ENCODE results near the gene GRN. TPM values are rescaled to one million over a fixed set of nuclear protein-coding genes. Genes with fewer than 3 reads are reported as not detected.

Gene GRN
- 100 to 1,000 TPM; 294 to 451 (median 340) TPM for total RNA-seq

DNA sequence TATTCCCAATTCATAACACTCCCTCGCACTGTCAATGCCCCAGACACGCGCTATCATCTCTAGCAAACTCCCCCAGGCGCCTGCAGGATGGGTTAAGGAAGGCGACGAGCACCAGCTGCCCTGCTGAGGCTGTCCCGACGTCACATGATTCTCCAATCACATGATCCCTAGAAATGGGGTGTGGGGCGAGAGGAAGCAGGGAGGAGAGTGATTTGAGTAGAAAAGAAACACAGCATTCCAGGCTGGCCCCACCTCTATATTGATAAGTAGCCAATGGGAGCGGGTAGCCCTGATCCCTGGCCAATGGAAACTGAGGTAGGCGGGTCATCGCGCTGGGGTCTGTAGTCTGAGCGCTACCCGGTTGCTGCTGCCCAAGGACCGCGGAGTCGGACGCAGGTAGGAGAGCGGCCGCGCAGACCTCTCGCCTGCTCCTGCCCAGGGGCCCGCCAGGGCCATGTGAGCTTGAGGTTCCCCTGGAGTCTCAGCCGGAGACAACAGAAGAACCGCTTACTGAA is at the start of gene GRN:
TSS of gene GRN (plus strand) at position 364 of the 515 bp plus-strand sequence. CDS start 3,863 bp downstream, outside the sequence.
- Histone ChIP-seq H3K27ac (peak within 1 kb of the TSS; percentile 89), H3K27me3 (no peaks in the 10 kb centered on the region), H3K4me1 (peaks cover 63% of the 10 kb centered on the region), H3K36me3 (peaks cover 12% of the 10 kb centered on the region), H3K9me3 (no peaks in the 10 kb centered on the region), H3K4me3 (peak within 1 kb of the TSS; percentile 85)
- WGBS, result 1% methylated on average over 16 of the region's 26 CpGs
- DNase-seq (ENCODE audit: low spot score in 2 of 2), result peak; percentile 97
- TF ChIP-seq POLR2A (IDR thresholded peaks at IDR 0.05) (peak in 1 of 2 donors; percentile 65), POLR2AphosphoS5 (IDR thresholded peaks at IDR 0.05) (peak in 2 of 3 donors; percentile 16 to 81), EP300 (IDR thresholded peaks at IDR 0.05) (no peak)

DNA sequence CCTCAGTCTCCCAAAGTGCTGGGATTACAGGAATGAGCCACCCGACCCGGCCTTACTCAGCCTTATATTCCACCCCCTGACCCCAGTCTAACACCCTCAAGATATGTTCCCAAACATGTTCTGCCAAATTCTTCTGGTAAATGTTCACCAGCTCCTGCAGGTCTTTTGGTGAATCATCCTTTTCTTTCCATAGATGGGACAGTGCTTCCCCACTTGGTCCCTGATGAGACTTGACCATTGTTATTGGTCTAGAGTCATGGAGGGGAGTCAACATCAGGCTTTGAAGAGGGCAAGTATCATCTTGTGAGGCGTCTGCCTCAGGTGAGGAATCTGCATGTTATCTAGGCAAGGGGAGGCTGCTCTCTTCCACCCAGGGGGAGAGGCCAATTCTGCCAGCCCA is 47.1 kb upstream of the GRN start:
- no peaks in the 10 kb centered on the region for H3K9me3 ChIP-seq
- TF ChIP-seq POLR2A (IDR thresholded peaks at IDR 0.05), result no peak
- TF ChIP-seq, protein P1, sequence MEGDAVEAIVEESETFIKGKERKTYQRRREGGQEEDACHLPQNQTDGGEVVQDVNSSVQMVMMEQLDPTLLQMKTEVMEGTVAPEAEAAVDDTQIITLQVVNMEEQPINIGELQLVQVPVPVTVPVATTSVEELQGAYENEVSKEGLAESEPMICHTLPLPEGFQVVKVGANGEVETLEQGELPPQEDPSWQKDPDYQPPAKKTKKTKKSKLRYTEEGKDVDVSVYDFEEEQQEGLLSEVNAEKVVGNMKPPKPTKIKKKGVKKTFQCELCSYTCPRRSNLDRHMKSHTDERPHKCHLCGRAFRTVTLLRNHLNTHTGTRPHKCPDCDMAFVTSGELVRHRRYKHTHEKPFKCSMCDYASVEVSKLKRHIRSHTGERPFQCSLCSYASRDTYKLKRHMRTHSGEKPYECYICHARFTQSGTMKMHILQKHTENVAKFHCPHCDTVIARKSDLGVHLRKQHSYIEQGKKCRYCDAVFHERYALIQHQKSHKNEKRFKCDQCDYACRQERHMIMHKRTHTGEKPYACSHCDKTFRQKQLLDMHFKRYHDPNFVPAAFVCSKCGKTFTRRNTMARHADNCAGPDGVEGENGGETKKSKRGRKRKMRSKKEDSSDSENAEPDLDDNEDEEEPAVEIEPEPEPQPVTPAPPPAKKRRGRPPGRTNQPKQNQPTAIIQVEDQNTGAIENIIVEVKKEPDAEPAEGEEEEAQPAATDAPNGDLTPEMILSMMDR (IDR thresholded peaks at IDR 0.05), result no peak
- no peak for TF ChIP-seq POLR2AphosphoS5 (IDR thresholded peaks at IDR 0.05)
- no peak for TF ChIP-seq EP300 (IDR thresholded peaks at IDR 0.05)
- 73% methylated on average over 3 of the region's 3 CpGs for whole genome bisulfite sequencing
- H3K36me3 ChIP-seq, result no peaks in the 10 kb centered on the region
- DNase-seq (ENCODE audit: low spot score in 2 of 2), result no peak
- no peaks in the 10 kb centered on the region for H3K27me3 ChIP-seq
- H3K4me1 ChIP-seq, result no peaks in the 10 kb centered on the region
- no peak overlapping the region for H3K27ac ChIP-seq
- no peak overlapping the region for H3K4me3 ChIP-seq

DNA sequence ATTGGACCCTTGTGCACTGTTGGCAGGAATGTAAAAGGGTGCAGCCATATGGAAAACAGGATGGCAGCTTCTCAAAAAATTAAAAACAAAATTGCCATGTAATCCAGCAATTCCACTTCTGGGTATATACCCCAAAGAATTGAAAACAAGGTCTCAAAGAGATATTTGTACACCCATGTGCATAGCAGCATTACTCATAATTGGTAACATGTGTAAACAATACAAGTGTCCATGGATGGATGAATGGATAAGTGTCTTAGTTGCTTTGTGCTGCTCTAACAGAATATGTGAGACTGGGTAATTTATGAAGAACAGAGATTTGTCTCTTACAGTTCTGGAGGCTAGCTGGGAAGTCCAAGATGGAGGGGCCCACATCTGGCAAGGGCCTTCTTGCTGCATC is 40.5 kb upstream of the GRN start:
- no peak for DNase-seq (ENCODE audit: low spot score in 2 of 2)
- Histone ChIP-seq H3K4me3 (no peak overlapping the region), H3K27ac (no peak overlapping the region), H3K4me1 (peaks cover 24% of the 10 kb centered on the region), H3K36me3 (no peaks in the 10 kb centered on the region), H3K27me3 (peaks cover 3% of the 10 kb centered on the region), H3K9me3 (no peaks in the 10 kb centered on the region)
- TF ChIP-seq POLR2AphosphoS5 (IDR thresholded peaks at IDR 0.05) (no peak), POLR2A (IDR thresholded peaks at IDR 0.05) (no peak), EP300 (IDR thresholded peaks at IDR 0.05) (no peak)
- TF ChIP-seq, protein P1 (IDR thresholded peaks at IDR 0.05), result no peak

DNA sequence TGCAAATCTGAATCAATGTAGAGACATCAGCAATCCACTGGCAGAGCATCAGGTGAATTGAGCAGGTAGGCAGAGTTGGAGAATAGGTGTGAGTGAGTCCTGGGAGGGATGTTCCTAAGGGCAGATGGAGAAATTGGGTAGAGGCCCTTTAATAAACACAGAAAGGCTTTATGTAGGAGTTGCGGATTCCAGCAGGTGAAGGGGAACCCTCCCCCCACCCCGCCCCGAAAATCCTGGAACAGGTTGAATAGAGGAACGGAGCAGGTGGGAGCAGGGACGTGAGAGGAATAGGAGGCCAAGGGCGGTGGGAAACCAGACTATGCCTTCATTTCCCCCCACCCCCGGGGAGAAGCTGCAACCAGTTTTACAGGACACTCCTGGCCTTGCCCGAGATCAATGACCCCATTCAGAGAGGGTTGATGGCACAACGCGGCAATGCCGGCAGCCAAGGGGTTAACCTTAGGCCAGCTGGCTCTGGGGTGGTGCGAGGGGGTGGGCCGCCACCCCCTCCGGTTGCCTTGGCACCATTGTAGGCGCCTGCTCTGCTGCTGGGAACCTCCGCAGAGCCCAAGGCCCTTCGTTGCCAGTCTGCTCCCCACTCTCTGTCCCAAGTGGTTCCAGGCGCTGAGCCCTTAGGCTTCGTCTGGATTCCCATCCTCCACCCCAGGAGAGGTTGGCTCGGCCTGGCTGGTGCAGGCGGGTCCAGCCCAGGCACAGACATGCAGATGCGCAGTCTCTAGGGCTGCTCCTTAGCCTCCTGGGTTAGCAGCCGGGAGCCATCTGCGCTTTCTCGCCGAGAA is 37.5 kb upstream of the GRN start:
- DNase-seq (ENCODE audit: low spot score in 2 of 2), result no peak
- Histone ChIP-seq H3K4me1 (peaks cover 26% of the 10 kb centered on the region), H3K4me3 (peak overlapping the region; percentile 53), H3K27me3 (peaks cover 8% of the 10 kb centered on the region), H3K9me3 (no peaks in the 10 kb centered on the region), H3K27ac (peak overlapping the region; percentile 20), H3K36me3 (no peaks in the 10 kb centered on the region)
- no peak for TF ChIP-seq EP300 (IDR thresholded peaks at IDR 0.05)
- no peak for TF ChIP-seq POLR2AphosphoS5 (IDR thresholded peaks at IDR 0.05)
- TF ChIP-seq, protein P1 (IDR thresholded peaks at IDR 0.05), result no peak
- no peak for TF ChIP-seq POLR2A (IDR thresholded peaks at IDR 0.05)
- 2% methylated on average over 16 of the region's 26 CpGs for WGBS

DNA sequence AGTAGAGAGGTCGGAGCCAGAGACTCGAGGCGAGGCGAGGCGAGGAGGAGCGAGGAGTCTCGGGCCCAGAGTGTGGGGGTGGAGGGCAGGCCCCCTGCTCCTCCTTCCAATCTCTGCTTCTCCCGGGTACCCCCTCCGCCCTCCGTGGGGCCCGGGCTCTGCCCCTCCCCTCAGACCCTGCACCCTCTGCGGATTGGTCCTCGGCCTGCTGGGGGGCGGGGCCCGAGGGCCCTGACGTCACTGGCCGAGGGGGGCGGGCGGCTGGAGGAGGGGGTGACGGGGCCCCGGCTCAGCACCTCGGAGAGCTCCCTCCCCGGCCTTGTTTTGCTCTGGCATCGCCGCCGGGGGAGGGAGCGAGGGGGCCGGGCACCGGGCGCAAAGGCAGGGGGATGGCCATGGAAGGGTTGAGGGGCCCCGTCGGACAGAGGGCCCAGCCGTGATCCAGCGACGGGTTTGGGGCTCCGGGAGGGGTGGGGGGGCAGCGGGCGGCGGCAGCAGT is 36.7 kb upstream of the GRN start, which contains the start of gene RUNDC3A:
TSS of gene RUNDC3A (plus strand) at position 282 of the 499 bp plus-strand sequence. CDS start 232 bp downstream, outside the sequence.
- H3K27me3 ChIP-seq, result peaks cover 15% of the 10 kb centered on the region
- H3K4me1 ChIP-seq, result peaks cover 26% of the 10 kb centered on the region
- H3K36me3 ChIP-seq, result no peaks in the 10 kb centered on the region
- H3K9me3 ChIP-seq, result no peaks in the 10 kb centered on the region
- peak within 1 kb of the TSS; percentile 20 for H3K27ac ChIP-seq
- peak within 1 kb of the TSS; percentile 53 for H3K4me3 ChIP-seq
- 0% methylated on average over 5 of the region's 39 CpGs for WGBS
- DNase-seq (ENCODE audit: low spot score in 2 of 2), result peak in 1 of 2 donors; percentile 86
- TF ChIP-seq POLR2AphosphoS5 (IDR thresholded peaks at IDR 0.05), result no peak

DNA sequence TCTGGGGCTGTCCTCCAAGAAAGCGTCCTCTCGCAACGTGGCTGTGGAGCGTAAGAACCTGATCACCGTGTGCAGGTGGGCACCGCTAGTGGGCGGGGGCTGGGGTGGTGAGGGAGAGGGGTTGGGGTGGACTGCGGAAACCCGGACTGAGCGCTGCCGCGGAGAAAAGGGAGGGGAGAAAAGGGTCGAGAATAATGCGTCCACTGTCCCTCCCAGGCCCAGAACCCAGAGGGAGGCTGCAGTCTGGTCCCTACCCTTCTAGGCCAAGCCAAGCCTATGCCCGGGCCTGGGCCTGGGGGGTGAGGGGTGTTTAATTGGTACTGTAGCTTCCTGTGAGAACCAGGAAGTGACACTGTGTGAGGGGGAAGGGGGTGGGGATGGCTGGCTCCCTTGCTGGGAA is 36.2 kb upstream of the GRN start:
- DNase-seq (ENCODE audit: low spot score in 2 of 2), result no peak
- WGBS, result 5% methylated on average over 4 of the region's 15 CpGs
- Histone ChIP-seq H3K36me3 (no peaks in the 10 kb centered on the region), H3K4me3 (peak overlapping the region; percentile 53), H3K4me1 (peaks cover 26% of the 10 kb centered on the region), H3K27me3 (peaks cover 19% of the 10 kb centered on the region), H3K27ac (no peak overlapping the region), H3K9me3 (no peaks in the 10 kb centered on the region)
- TF ChIP-seq, protein P1 (IDR thresholded peaks at IDR 0.05), result no peak
- no peak for TF ChIP-seq EP300 (IDR thresholded peaks at IDR 0.05)
- no peak for TF ChIP-seq POLR2A (IDR thresholded peaks at IDR 0.05)
- TF ChIP-seq POLR2AphosphoS5 (IDR thresholded peaks at IDR 0.05), result no peak

Data from suprapubic skin (tissue), 4 donors.